HG03280 (cell line): Measurements from ENCODE around the gene PRR15L.
"Not testable (repeated sequence)": the region's sequence is repeated elsewhere in the genome, so short reads cannot be mapped to it uniquely, and the experiment has no call there.

Experiments
- ATAC-seq: cut with Tn5 transposase; IDR thresholded peaks from one replicate; pipeline ENCODE4 v1.9.1; 2021; ENCODE audit warnings: mild to moderate bottlenecking, moderate library complexity; ENCODE audit not compliant: unreplicated experiment

The PRR15L gene

GRCh38 chr17:47957591-47958490 is at the start of gene PRR15L:
Gene PRR15L, minus strand, starts transcription at chr17:47957883. Its CDS starts 4,649 bp downstream, at chr17:47953234.
- ATAC-seq: no peak

- no peak for ATAC-seq
Observed at GRCh38 chr17:48006936-48007709, 49.4 kb upstream of the PRR15L start.

- ATAC-seq: no peak
Observed at GRCh38 chr17:48004983-48005382, 47.3 kb upstream of the PRR15L start.

GRCh38 chr17:48003417-48004151 is 45.9 kb upstream of the PRR15L start:
- ATAC-seq: no peak

GRCh38 chr17:48002916-48003416 is 45.3 kb upstream of the PRR15L start:
- ATAC-seq: no peak

- no peak for ATAC-seq
Observed at GRCh38 chr17:48002266-48002915, 44.7 kb upstream of the PRR15L start.

GRCh38 chr17:48001657-48002056 is 44.0 kb upstream of the PRR15L start:
- not testable (repeated sequence) for ATAC-seq

GRCh38 chr17:48001197-48001596 is 43.5 kb upstream of the PRR15L start:
- no peak for ATAC-seq

GRCh38 chr17:47999582-47999981 is 41.9 kb upstream of the PRR15L start:
- no peak for ATAC-seq

GRCh38 chr17:47998044-47998443 is 40.4 kb upstream of the PRR15L start:
- no peak for ATAC-seq

GRCh38 chr17:47997586-47997985 is 39.9 kb upstream of the PRR15L start:
- no peak for ATAC-seq

- no peak for ATAC-seq
Observed at GRCh38 chr17:47996201-47996600, 38.5 kb upstream of the PRR15L start.

GRCh38 chr17:47995241-47995935 is 37.7 kb upstream of the PRR15L start:
- no peak for ATAC-seq

GRCh38 chr17:47994724-47995123 is 37.0 kb upstream of the PRR15L start:
- no peak for ATAC-seq

GRCh38 chr17:47993964-47994363 is 36.3 kb upstream of the PRR15L start:
- ATAC-seq: no peak

- no peak for ATAC-seq
Observed at GRCh38 chr17:47993031-47993564, 35.4 kb upstream of the PRR15L start.

- no peak for ATAC-seq
Observed at GRCh38 chr17:47992216-47992615, 34.5 kb upstream of the PRR15L start.

GRCh38 chr17:47990962-47991731 is 33.5 kb upstream of the PRR15L start:
- no peak for ATAC-seq

- ATAC-seq: no peak
Observed at GRCh38 chr17:47989700-47990099, 32.0 kb upstream of the PRR15L start.
